AG04450 (cell line): ENCODE results near the gene DNAH5. TPM values are rescaled to one million over a fixed set of nuclear protein-coding genes. Genes with fewer than 3 reads are reported as not detected.

Experiments
- CTCF ChIA-PET: fragments of 300-600, 350-600 bp; formaldehyde crosslinking; extraction: SDS; loops from one replicate; lab custom pipeline; 2022; ENCODE audit warnings: antibody characterized with exemption, inconsistent platforms; lab: Charles Lee
- POLR2A ChIA-PET: fragments of 350-600 bp; formaldehyde crosslinking; extraction: SDS; loops from one replicate; lab custom pipeline; 2021; ENCODE audit warnings: antibody characterized with exemption, inconsistent platforms; lab: Yijun Ruan, JAX
- DNase-seq: peaks from one replicate; pipeline ENCODE4 v3.0.0-alpha.2; 2011; ENCODE audit warnings: low read depth, low spot score
- H3K27ac ChIP-seq: one replicate; pipeline ENCODE4 v1.5.1; 2012; ENCODE audit warnings: low read depth, low read length, control low read depth
- H3K27me3 ChIP-seq: one replicate; pipeline ENCODE4 v1.6.0; 2012; ENCODE audit warnings: low read length; ENCODE audit not compliant: control insufficient read depth, insufficient read depth
- H3K4me3 ChIP-seq: 2 replicates; pipeline ENCODE4 v1.5.1; 2011; ENCODE audit warnings: mild to moderate bottlenecking, low read depth, low read length, control low read depth
- H3K9me3 ChIP-seq: 2 replicates; pipeline ENCODE4 v1.5.1; 2012; ENCODE audit warnings: low read length; ENCODE audit not compliant: control insufficient read depth, insufficient read depth
- polyA plus RNA-seq: library from polyadenylated mRNA; depleted of rRNA; stranded (reverse); fragments of >200 nt; gene quantifications from 2 replicates; pipeline ENCODE4 v1.2.3, GENCODE V29; 2011
- TF ChIP-seq, protein P1 (sequence below): IDR thresholded peaks from 2 replicates; pipeline ENCODE4 v1.5.1; 2011; ENCODE audit warnings: low read depth, low read length, control low read depth, inconsistent platforms

Gene DNAH5
- polyA plus RNA-seq, 1 experiment: 12.4 TPM

DNA sequence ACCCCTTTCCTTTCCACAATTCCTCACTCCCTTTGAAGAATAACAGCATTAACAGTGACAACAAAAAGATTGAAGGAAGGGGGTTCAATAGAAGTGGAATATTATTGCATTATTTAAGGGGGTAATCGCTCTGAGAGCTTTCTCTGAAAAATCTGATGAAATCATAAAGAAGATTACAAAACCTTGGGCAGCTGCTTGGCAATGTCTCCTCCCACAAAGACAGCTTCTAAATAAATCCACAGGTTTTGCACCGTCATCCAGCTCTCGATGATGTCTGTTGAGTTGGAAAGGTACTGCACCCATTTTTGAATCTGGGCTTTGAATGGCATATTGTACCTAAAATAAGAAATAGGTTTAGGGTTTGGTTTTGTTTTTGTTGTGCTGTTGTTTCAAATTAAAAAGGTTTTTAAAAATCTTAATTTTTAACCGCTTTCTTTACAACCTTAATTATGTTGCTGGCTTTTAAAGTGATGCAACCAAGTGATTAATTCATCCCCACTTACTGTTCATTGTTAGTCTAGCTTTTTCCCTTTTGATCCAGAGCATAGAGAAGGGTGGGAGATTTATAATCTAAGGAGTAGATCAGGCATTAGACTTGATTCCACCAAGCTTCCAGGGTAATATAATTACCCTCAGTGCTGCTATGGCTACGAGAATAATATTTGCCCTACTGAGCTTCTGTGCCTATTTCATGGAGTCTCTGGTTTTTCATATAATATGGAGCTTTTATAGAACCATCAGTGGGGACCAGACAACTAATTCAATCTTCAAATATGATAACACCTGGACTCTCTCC is 85.0 kb downstream of the DNAH5 start:
- TF ChIP-seq, protein P1, sequence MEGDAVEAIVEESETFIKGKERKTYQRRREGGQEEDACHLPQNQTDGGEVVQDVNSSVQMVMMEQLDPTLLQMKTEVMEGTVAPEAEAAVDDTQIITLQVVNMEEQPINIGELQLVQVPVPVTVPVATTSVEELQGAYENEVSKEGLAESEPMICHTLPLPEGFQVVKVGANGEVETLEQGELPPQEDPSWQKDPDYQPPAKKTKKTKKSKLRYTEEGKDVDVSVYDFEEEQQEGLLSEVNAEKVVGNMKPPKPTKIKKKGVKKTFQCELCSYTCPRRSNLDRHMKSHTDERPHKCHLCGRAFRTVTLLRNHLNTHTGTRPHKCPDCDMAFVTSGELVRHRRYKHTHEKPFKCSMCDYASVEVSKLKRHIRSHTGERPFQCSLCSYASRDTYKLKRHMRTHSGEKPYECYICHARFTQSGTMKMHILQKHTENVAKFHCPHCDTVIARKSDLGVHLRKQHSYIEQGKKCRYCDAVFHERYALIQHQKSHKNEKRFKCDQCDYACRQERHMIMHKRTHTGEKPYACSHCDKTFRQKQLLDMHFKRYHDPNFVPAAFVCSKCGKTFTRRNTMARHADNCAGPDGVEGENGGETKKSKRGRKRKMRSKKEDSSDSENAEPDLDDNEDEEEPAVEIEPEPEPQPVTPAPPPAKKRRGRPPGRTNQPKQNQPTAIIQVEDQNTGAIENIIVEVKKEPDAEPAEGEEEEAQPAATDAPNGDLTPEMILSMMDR: no peak
- H3K27ac ChIP-seq: no peak overlapping the region
- POLR2A ChIA-PET: no interaction called here
- no peaks in the 10 kb centered on the region; the same call in 1 of the 2 replicates for H3K9me3 ChIP-seq
- CTCF ChIA-PET: interaction anchor here (1.0 kb wide), 1 partner anchor 14 kb away, joined by 3 read pairs; no protein-coding TSS in a partner anchor
- DNase-seq: no peak
- no peaks in the 10 kb centered on the region for H3K27me3 ChIP-seq
- no peak overlapping the region for H3K4me3 ChIP-seq

GRCh38 chr5:13843175-13843846 is 101.2 kb downstream of the DNAH5 start:
- H3K27ac ChIP-seq: no peak overlapping the region
- TF ChIP-seq, protein P1: no peak
- H3K4me3 ChIP-seq: no peak overlapping the region
- no peaks in the 10 kb centered on the region for H3K9me3 ChIP-seq
- ChIA-PET CTCF (no interaction called here), POLR2A (no interaction called here)
- no peak for DNase-seq
- H3K27me3 ChIP-seq: no peaks in the 10 kb centered on the region

DNA sequence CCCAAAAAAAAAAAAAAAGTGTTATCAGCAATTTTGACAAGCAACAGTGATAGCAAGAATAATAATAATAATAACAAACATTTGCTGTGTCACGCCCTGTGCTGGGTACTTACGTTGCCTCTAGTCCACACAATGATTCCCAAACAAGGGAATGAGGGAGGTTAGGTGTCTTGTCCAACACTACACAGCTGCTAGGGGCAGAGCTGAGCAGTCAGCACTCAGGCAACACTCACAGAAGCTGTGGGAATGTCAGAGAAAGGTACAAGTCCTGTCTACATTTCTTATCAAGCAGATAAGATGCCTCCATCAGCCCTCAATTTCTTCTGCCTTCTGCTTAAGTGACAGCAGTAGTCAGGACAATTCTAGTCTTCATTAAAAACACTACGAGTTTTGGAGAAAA is 111.0 kb downstream of the DNAH5 start:
- H3K27me3 ChIP-seq: no peaks in the 10 kb centered on the region
- TF ChIP-seq, protein P1: 0 out of 2 replicates have a peak, but pooled peaks have one; percentile 5
- H3K9me3 ChIP-seq: no peaks in the 10 kb centered on the region; the same call in 1 of the 2 replicates
- H3K27ac ChIP-seq: no peak overlapping the region
- CTCF ChIA-PET: interaction anchor here (0.5 to 0.7 kb wide), 2 partner anchors 90 to 170 kb away, joined by 3 read pairs; no protein-coding TSS in a partner anchor
- POLR2A ChIA-PET: no interaction called here
- no peak for DNase-seq
- H3K4me3 ChIP-seq: no peak overlapping the region

GRCh38 chr5:13831351-13831750 is 113.1 kb downstream of the DNAH5 start:
- TF ChIP-seq, protein P1: no peak
- POLR2A ChIA-PET: no interaction called here
- peak; percentile 29 for DNase-seq
- no peak overlapping the region for H3K27ac ChIP-seq
- no peaks in the 10 kb centered on the region; the same call in 1 of the 2 replicates for H3K9me3 ChIP-seq
- CTCF ChIA-PET: no interaction called here
- no peaks in the 10 kb centered on the region for H3K27me3 ChIP-seq
- no peak overlapping the region for H3K4me3 ChIP-seq

GRCh38 chr5:13830536-13830935 is 114.0 kb downstream of the DNAH5 start:
- no peak overlapping the region for H3K27ac ChIP-seq
- H3K4me3 ChIP-seq: no peak overlapping the region
- ChIA-PET CTCF (no interaction called here), POLR2A (no interaction called here)
- no peaks in the 10 kb centered on the region; the same call in 1 of the 2 replicates for H3K9me3 ChIP-seq
- no peaks in the 10 kb centered on the region for H3K27me3 ChIP-seq
- no peak for DNase-seq
- TF ChIP-seq, protein P1: no peak
